Measurements from ENCODE around the gene COL6A5. TPM values are rescaled to one million over a fixed set of nuclear protein-coding genes. Genes with fewer than 3 reads are reported as not detected.
"Not testable (repeated sequence)": the region's sequence is repeated elsewhere in the genome, so short reads cannot be mapped to it uniquely, and the experiment has no call there.

COL6A5 gene
- total RNA-seq, 1 donor from 2014 or later = 0.10 TPM

GRCh38 chr3:130342821-130343661 is 2.4 kb upstream of the COL6A5 start:
- DNase-seq (ENCODE audit: extremely low spot score, unreplicated experiment) = no peak
- Mint-ChIP-seq H3K27ac (no peak overlapping the region), H3K9me3 (peaks cover 6% of the 10 kb centered on the region), H3K4me1 (ENCODE audit: unreplicated experiment) (no peaks in the 10 kb centered on the region), H3K27me3 (peaks cover 57% of the 10 kb centered on the region), H3K36me3 (peaks cover 3% of the 10 kb centered on the region), H3K4me3 (no peak overlapping the region)
- TF ChIP-seq CTCF (conservative IDR thresholded peaks at IDR 0.05) = no peak

- H3K4me1 Mint-ChIP-seq (ENCODE audit: unreplicated experiment); H3K4me3 Mint-ChIP-seq; H3K36me3 Mint-ChIP-seq; H3K27ac Mint-ChIP-seq; H3K9me3 Mint-ChIP-seq; DNase-seq (ENCODE audit: extremely low spot score, unreplicated experiment): not testable (repeated sequence)
- peaks cover 72% of the 10 kb centered on the region for H3K27me3 Mint-ChIP-seq
Measured at GRCh38 chr3:130348258-130348657, 2.8 kb downstream of the COL6A5 start.

GRCh38 chr3:130354430-130354829 is 9.0 kb downstream of the COL6A5 start:
- H3K4me3 Mint-ChIP-seq = no peak overlapping the region
- peaks cover 5% of the 10 kb centered on the region for H3K9me3 Mint-ChIP-seq
- H3K4me1 Mint-ChIP-seq (ENCODE audit: unreplicated experiment) = no peaks in the 10 kb centered on the region
- peaks cover 16% of the 10 kb centered on the region for H3K27me3 Mint-ChIP-seq
- no peak for DNase-seq (ENCODE audit: extremely low spot score, unreplicated experiment)
- H3K36me3 Mint-ChIP-seq = no peaks in the 10 kb centered on the region
- no peak overlapping the region for H3K27ac Mint-ChIP-seq
- no peak for TF ChIP-seq CTCF (conservative IDR thresholded peaks at IDR 0.05)

- Mint-ChIP-seq H3K27me3 (no peaks in the 10 kb centered on the region), H3K36me3 (no peaks in the 10 kb centered on the region), H3K4me1 (ENCODE audit: unreplicated experiment) (no peaks in the 10 kb centered on the region), H3K4me3 (no peak overlapping the region), H3K27ac (no peak overlapping the region), H3K9me3 (no peaks in the 10 kb centered on the region)
- no peak for DNase-seq (ENCODE audit: extremely low spot score, unreplicated experiment)
- no peak for TF ChIP-seq CTCF (conservative IDR thresholded peaks at IDR 0.05)
Measured at GRCh38 chr3:130374033-130374432, 28.6 kb downstream of the COL6A5 start.

- Mint-ChIP-seq H3K27me3 (no peaks in the 10 kb centered on the region), H3K4me1 (ENCODE audit: unreplicated experiment) (no peaks in the 10 kb centered on the region), H3K9me3 (no peaks in the 10 kb centered on the region), H3K36me3 (no peaks in the 10 kb centered on the region), H3K27ac (no peak overlapping the region), H3K4me3 (no peak overlapping the region)
- TF ChIP-seq CTCF (conservative IDR thresholded peaks at IDR 0.05) = no peak
- DNase-seq (ENCODE audit: extremely low spot score, unreplicated experiment) = no peak
Measured at GRCh38 chr3:130374908-130375307, 29.4 kb downstream of the COL6A5 start.

GRCh38 chr3:130377960-130378676 is 32.6 kb downstream of the COL6A5 start:
- Mint-ChIP-seq H3K4me1 (ENCODE audit: unreplicated experiment) (no peaks in the 10 kb centered on the region), H3K27ac (no peak overlapping the region), H3K9me3 (no peaks in the 10 kb centered on the region), H3K36me3 (no peaks in the 10 kb centered on the region), H3K4me3 (no peak overlapping the region), H3K27me3 (no peaks in the 10 kb centered on the region)
- TF ChIP-seq CTCF (conservative IDR thresholded peaks at IDR 0.05) = no peak
- no peak for DNase-seq (ENCODE audit: extremely low spot score, unreplicated experiment)

Measured in type B pancreatic cell (in vitro differentiated cells).